Ovary (tissue), 9 donors: ENCODE measurements around the gene EMC8. TPM values are rescaled to one million over a fixed set of nuclear protein-coding genes. Genes with fewer than 3 reads are reported as not detected.
A peak's percentile ranks its signal among the peaks of the same experiment; 100 is the strongest.

Experiments
- DNase-seq, 5 donors: peaks; one replicate each; pipeline ENCODE4 v3.0.0-alpha.2; 2019 to 2020
- H3K27ac ChIP-seq, 2 donors: fragments of 200-600 bp; one replicate each; pipeline versions ENCODE4 v1.5.1 to v1.8.0; 2019 to 2022
- H3K27me3 ChIP-seq: fragments of 200-600 bp; one replicate; pipeline ENCODE4 v1.8.0; 2022
- H3K36me3 ChIP-seq: fragments of 200-600 bp; sonication (generic); one replicate; pipeline ENCODE4 v1.5.1; 2019
- H3K4me1 ChIP-seq: one replicate; pipeline ENCODE4 v1.8.1; 2013; ENCODE audit warnings: mild to moderate bottlenecking, moderate library complexity; ENCODE audit not compliant: insufficient read depth
- H3K4me3 ChIP-seq: fragments of 200-600 bp; sonication (generic); one replicate; pipeline ENCODE4 v1.5.1; 2017
- H3K9me3 ChIP-seq, 2 donors: fragments of 200-600 bp in 1 of 2; sonication (generic) in 1 of 2; one replicate each; pipeline versions ENCODE4 v1.5.1 to v1.8.1; 2013 to 2019; ENCODE audit warnings: mild to moderate bottlenecking in 1 of 2, moderate library complexity in 1 of 2
- CTCF ChIP-seq, 3 donors: fragments of 450-650 bp in 2 of 3; fragments of 200-600 bp in 1 of 3; IDR thresholded peaks; one replicate each; pipeline versions ENCODE4 v1.5.1 to v1.8.0; 2016 to 2022; ENCODE audit warnings: antibody characterized with exemption in 3 of 3, mild to moderate bottlenecking in 1 of 3
- EP300 ChIP-seq: sonication (generic); formaldehyde crosslinking; IDR thresholded peaks from one replicate; pipeline ENCODE4 v1.6.1; 2017; ENCODE audit warnings: antibody characterized with exemption
- POLR2A ChIP-seq: fragments of 450-650 bp; IDR thresholded peaks from one replicate; pipeline ENCODE4 v1.6.1; 2017; ENCODE audit warnings: antibody characterized with exemption, mild to moderate bottlenecking, moderate library complexity
- WGBS, 3 donors: extraction: QIAGEN DNeasy Blood & Tissue Kit in 1 of 3; methylation state at CpG; one replicate each; pipeline versions ENCODE4 v1.1.5 to v1.1.7; 2013 to 2017; 5-methylcytosine and 5-hydroxymethylcytosine counted together
- intact Hi-C, 4 donors: fragments of 100-400 bp; cut with DNase I; formaldehyde crosslinking; loops; one replicate each; pipeline versions ENCODE4 v1.11.0 to v1.15.1; 2022 to 2023
- polyA plus RNA-seq, 2 donors: library from polyadenylated mRNA; stranded (reverse); fragments of 200-250 nt in 1 of 2; fragments of 350-450 nt in 1 of 2; fragmentation: Illumina TruSeq in 1 of 2; extraction: RNeasy Lipid Tissue Mini Kit (QIAGEN cat#74804) in 1 of 2; gene quantifications; one replicate each; pipeline ENCODE4 v1.2.3, GENCODE V29; 2013 to 2014
- total RNA-seq, 7 donors: library from RNA; depleted of rRNA in 2 of 7; stranded (reverse); fragments of >200 nt in 2 of 7; fragmentation: NEBNext Ultra II Directional in 3 of 7; extraction: Animal tissue kit (Norgen Biotek cat#: 25700) in 3 of 7; gene quantifications; one replicate each; pipeline versions ENCODE4 v1.1.0 to v1.2.4, GENCODE V29; 2016 to 2023
- donor health status: DM: no; HTN: no; CAD: no; lungs with moderate emphysema.
- donor health status: DM: no; HTN: no; CAD: no.
- donor health status: Bipolar disorder and iron deficiency.
- donor health status: DM: yes; HTN: yes; CAD: no.
- donor health status: DM: no; HTN: no; CAD: no.
- donor health status: DM: yes; HTN: yes; CAD: no.

The EMC8 gene
- total and polyA plus RNA-seq, 9 donors, result 9.4 to 32.5 (median 20.2) TPM

DNA sequence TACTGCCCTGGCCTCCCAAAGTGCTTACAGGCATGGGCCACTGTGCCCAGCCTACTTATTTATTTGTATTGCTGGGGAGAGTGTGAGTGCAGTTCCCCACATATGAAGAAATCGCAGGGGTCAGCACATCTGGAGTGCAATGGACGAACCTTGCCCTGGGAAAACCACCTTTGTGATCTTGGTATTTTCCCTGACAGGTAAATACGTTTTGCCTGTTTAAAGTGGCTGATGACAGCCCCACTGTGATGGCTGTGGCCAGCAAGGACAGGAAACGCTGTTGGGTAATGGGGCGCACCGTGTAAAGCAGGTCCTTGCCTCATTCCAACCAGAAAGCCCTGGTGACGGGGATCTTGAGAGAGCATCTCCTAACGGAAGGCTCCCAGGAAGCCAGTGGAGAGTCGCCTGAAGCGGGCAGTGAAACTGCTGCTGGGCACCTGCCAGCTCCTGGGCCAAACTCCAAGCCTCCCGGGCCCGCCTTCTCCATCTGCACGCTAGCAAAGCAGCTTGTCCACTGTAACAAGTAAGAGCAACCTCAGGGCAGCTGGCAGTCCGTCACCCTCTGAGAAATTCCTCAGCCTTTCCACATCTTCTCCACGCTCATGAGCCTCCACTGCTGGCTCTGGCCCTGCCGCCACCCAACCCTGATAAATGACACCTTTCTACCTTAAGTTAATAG is 17.5 kb downstream of the EMC8 start:
- no peaks in the 10 kb centered on the region for H3K9me3 ChIP-seq
- DNase-seq, result peak in 3 of 5 donors; percentile 40 to 55 (median 41)
- H3K36me3 ChIP-seq, result no peaks in the 10 kb centered on the region
- H3K4me3 ChIP-seq, result no peak overlapping the region
- TF ChIP-seq CTCF (IDR thresholded peaks at IDR 0.05), result no peak
- H3K27ac ChIP-seq, result no peak overlapping the region
- 67 to 76% (median 71%) methylated on average over 16 of the region's 16 CpGs for WGBS, 3 donors
- no peaks in the 10 kb centered on the region for H3K27me3 ChIP-seq
- intact Hi-C loops, result no loop called here
- H3K4me1 ChIP-seq, result no peaks in the 10 kb centered on the region

DNA sequence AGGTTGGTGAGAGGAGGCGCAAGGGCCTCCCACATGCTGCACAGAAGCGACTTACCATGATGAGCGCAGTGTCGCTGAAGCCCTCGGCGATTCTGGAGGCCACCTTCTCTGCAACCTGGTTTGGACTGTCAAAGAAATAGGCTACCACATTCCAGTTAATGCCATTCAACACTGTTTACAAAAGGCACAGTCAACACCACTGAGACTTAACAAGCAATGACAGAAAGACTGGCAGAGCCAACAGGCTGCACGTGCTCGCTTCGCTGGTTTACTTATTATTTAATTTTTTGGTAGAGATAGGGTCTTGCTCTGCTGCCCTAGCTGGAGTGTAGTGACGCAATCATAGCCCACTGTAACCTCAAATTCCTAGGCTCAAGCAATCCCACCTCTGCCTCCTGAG is 18.2 kb downstream of the EMC8 start:
- intact Hi-C loops, result no loop called here
- Histone ChIP-seq H3K4me3 (no peak overlapping the region), H3K27me3 (no peaks in the 10 kb centered on the region), H3K36me3 (no peaks in the 10 kb centered on the region), H3K27ac (no peak overlapping the region), H3K9me3 (no peaks in the 10 kb centered on the region), H3K4me1 (no peaks in the 10 kb centered on the region)
- no peak for DNase-seq
- TF ChIP-seq POLR2A (no peak), CTCF (IDR thresholded peaks at IDR 0.05) (no peak), EP300 (no peak)
- WGBS, 3 donors, result 84 to 90% (median 86%) methylated on average over 10 of the region's 10 CpGs

DNA sequence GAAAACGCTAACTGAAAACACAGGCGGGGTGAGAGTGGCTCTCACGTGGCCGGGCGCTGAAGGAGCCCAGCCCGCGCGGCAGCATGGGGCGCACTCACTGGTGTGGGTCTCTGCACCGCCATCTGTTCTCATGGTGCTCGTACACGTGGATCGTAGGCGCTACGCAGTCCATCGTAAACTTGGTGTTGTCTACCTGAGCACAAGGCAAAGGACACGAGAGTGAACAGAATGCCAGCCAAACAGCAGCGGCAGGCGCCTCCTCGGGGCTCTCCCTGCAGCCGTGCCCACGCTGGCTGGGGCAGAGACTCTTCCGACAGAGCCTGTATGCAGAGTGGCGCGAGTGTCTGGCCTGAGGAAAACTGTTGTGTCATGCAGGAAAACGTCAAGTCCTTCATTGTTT is 19.1 kb downstream of the EMC8 start:
- intact Hi-C loops, result no loop called here
- Histone ChIP-seq H3K4me3 (no peak overlapping the region), H3K36me3 (no peaks in the 10 kb centered on the region), H3K4me1 (no peaks in the 10 kb centered on the region), H3K9me3 (no peaks in the 10 kb centered on the region), H3K27me3 (no peaks in the 10 kb centered on the region), H3K27ac (no peak overlapping the region)
- no peak for DNase-seq
- WGBS, 3 donors, result 89 to 90% (median 89%) methylated on average over 26 of the region's 26 CpGs
- TF ChIP-seq EP300, result no peak
- no peak for TF ChIP-seq POLR2A
- TF ChIP-seq CTCF (IDR thresholded peaks at IDR 0.05), result no peak

- H3K4me3 ChIP-seq, result no peak overlapping the region
- WGBS, 3 donors, result 80 to 84% (median 82%) methylated on average over 12 of the region's 12 CpGs
Observed at GRCh38 chr16:85778873-85779272, 20.5 kb downstream of the EMC8 start.

More at GRCh38 chr16:85778873-85779272, 20.5 kb downstream of the EMC8 start:
- intact Hi-C loops, result no loop called here
- no peak overlapping the region for H3K27ac ChIP-seq
- H3K27me3 ChIP-seq, result no peaks in the 10 kb centered on the region
- DNase-seq, result no peak
- no peaks in the 10 kb centered on the region for H3K4me1 ChIP-seq
- no peaks in the 10 kb centered on the region for H3K9me3 ChIP-seq
- TF ChIP-seq CTCF (IDR thresholded peaks at IDR 0.05), result no peak
- no peak for TF ChIP-seq EP300
- no peak for TF ChIP-seq POLR2A
- H3K36me3 ChIP-seq, result no peaks in the 10 kb centered on the region
